Measurements from ENCODE around the gene RMND5A.

RMND5A gene

DNA sequence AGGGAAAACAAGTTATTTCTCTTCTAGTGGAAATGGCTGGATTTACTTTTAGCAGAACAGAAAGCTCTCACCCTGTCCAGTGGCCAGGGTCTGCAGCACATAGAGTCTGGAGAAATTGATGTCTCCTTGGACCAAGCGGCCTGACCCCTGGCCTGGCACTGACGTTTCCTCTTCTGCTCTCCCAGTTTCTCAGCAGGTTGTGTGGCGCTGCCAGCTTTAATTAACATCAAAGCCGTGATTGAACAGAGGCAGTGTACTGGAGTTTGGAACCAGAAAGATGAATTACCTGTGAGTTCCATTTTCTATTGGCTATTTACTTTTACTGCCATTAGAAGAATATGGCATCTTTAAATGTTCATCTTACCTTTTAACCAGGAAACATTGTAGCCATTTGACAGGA lies 49.7 kb downstream of the RMND5A start:
- H3K27ac ChIP-seq = no peak overlapping the region
- no peak for TF ChIP-seq ZFX (IDR thresholded peaks at IDR 0.05; ENCODE audit: borderline replicate concordance)
- TF ChIP-seq, protein P1, sequence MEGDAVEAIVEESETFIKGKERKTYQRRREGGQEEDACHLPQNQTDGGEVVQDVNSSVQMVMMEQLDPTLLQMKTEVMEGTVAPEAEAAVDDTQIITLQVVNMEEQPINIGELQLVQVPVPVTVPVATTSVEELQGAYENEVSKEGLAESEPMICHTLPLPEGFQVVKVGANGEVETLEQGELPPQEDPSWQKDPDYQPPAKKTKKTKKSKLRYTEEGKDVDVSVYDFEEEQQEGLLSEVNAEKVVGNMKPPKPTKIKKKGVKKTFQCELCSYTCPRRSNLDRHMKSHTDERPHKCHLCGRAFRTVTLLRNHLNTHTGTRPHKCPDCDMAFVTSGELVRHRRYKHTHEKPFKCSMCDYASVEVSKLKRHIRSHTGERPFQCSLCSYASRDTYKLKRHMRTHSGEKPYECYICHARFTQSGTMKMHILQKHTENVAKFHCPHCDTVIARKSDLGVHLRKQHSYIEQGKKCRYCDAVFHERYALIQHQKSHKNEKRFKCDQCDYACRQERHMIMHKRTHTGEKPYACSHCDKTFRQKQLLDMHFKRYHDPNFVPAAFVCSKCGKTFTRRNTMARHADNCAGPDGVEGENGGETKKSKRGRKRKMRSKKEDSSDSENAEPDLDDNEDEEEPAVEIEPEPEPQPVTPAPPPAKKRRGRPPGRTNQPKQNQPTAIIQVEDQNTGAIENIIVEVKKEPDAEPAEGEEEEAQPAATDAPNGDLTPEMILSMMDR (IDR thresholded peaks at IDR 0.05) = no peak

- TF ChIP-seq, protein P1 (IDR thresholded peaks at IDR 0.05) = no peak
- no peak for TF ChIP-seq ZFX (IDR thresholded peaks at IDR 0.05; ENCODE audit: borderline replicate concordance)
- no peak overlapping the region for H3K27ac ChIP-seq
Observed at GRCh38 chr2:86770816-86771301, 50.8 kb downstream of the RMND5A start.

GRCh38 chr2:86772611-86773010 lies 52.5 kb downstream of the RMND5A start:
- TF ChIP-seq, protein P1 (IDR thresholded peaks at IDR 0.05) = no peak
- no peak for TF ChIP-seq ZFX (IDR thresholded peaks at IDR 0.05; ENCODE audit: borderline replicate concordance)
- H3K27ac ChIP-seq = no peak overlapping the region

GRCh38 chr2:86774862-86775261 lies 54.8 kb downstream of the RMND5A start:
- TF ChIP-seq, protein P1 (IDR thresholded peaks at IDR 0.05) = no peak
- no peak for TF ChIP-seq ZFX (IDR thresholded peaks at IDR 0.05; ENCODE audit: borderline replicate concordance)
- no peak overlapping the region for H3K27ac ChIP-seq

- no peak overlapping the region for H3K27ac ChIP-seq
- TF ChIP-seq, protein P1 (IDR thresholded peaks at IDR 0.05) = no peak
- no peak for TF ChIP-seq ZFX (IDR thresholded peaks at IDR 0.05; ENCODE audit: borderline replicate concordance)
Observed at GRCh38 chr2:86775338-86775737, 55.2 kb downstream of the RMND5A start.

DNA sequence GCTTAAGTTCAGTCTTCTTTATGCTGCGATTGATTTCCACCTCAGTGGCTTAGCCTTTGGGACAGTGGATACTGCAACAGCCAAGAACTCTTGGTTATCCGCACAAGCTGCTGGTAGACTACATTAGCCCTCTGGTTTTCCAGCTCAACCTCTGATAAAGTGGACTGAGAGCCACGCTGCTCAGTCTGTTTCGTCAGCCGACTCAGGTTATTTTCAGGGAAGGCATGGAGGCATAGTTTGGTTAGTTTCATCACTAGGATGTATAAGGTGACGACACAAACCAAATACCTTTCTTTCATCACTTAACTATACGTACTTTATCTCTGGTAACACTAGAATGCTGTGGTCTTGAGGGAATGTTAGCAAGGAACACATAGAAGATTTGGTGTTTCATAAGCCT lies 56.4 kb downstream of the RMND5A start:
- no peak overlapping the region for H3K27ac ChIP-seq
- TF ChIP-seq ZFX (IDR thresholded peaks at IDR 0.05; ENCODE audit: borderline replicate concordance) = no peak
- TF ChIP-seq, protein P1 (IDR thresholded peaks at IDR 0.05) = no peak

- TF ChIP-seq, protein P1 (IDR thresholded peaks at IDR 0.05) = no peak
- TF ChIP-seq ZFX (IDR thresholded peaks at IDR 0.05; ENCODE audit: borderline replicate concordance) = no peak
- H3K27ac ChIP-seq = no peak overlapping the region
Observed at GRCh38 chr2:86778957-86779356, 58.9 kb downstream of the RMND5A start.
